ENCODE measurements around the gene NKAIN1.

The NKAIN1 gene

GRCh38 chr1:31231802-31232201 lies 7.9 kb downstream of the NKAIN1 start:
- no peak overlapping the region for H3K4me2 ChIP-seq (ENCODE audit: low read length)
- no peak overlapping the region for H3K4ac ChIP-seq (ENCODE audit: low read depth, low read length)
- H3K4me1 ChIP-seq (ENCODE audit: control insufficient read depth, low read depth, low read length), result peaks cover 4% of the 10 kb centered on the region
- H3K18ac ChIP-seq (ENCODE audit: low read length), result no peak overlapping the region
- no peak overlapping the region for H3K56ac ChIP-seq (ENCODE audit: low read length)
- no peak overlapping the region for H3K23ac ChIP-seq (ENCODE audit: low read length)
- DNase-seq, result no peak
- no peak overlapping the region for H3K27ac ChIP-seq (ENCODE audit: low read depth, low read length)
- H3K36me3 ChIP-seq (ENCODE audit: control insufficient read depth, insufficient read depth, low read length), result no peaks in the 10 kb centered on the region
- H4K8ac ChIP-seq (ENCODE audit: low read depth, low read length), result no peak overlapping the region
- no peak overlapping the region for H2BK5ac ChIP-seq (ENCODE audit: low read length)
- no peak overlapping the region for H2BK120ac ChIP-seq (ENCODE audit: low read depth, low read length)
- no CpG with 5 or more reads among the region's 5 CpGs for WGBS (ENCODE audit: extremely low coverage, insufficient coverage, low lambda C conversion rate)
- no peak overlapping the region for H2BK15ac ChIP-seq (replicated peaks; ENCODE audit: low read depth)
- no peak overlapping the region for H2AK5ac ChIP-seq (ENCODE audit: low read length)
- H3K4me3 ChIP-seq (ENCODE audit: low read length), result no peak overlapping the region
- no peak overlapping the region for H4K5ac ChIP-seq (ENCODE audit: low read length)
- H3K9ac ChIP-seq (ENCODE audit: low read length), result no peak overlapping the region
- H3K79me1 ChIP-seq (ENCODE audit: low read length), result peaks cover 1% of the 10 kb centered on the region
- no peaks in the 10 kb centered on the region for H3K79me2 ChIP-seq (ENCODE audit: control insufficient read depth, insufficient read depth, low read length)
- H3K27me3 ChIP-seq (ENCODE audit: insufficient read depth, low read length, poor library complexity), result no peaks in the 10 kb centered on the region

- peaks cover 4% of the 10 kb centered on the region for H3K4me1 ChIP-seq (ENCODE audit: control insufficient read depth, low read depth, low read length)
- no peak overlapping the region for H2AK5ac ChIP-seq (ENCODE audit: low read length)
- H3K9ac ChIP-seq (ENCODE audit: low read length), result no peak overlapping the region
- H4K8ac ChIP-seq (ENCODE audit: low read depth, low read length), result no peak overlapping the region
- H2BK5ac ChIP-seq (ENCODE audit: low read length), result no peak overlapping the region
- H3K27ac ChIP-seq (ENCODE audit: low read depth, low read length), result no peak overlapping the region
- H3K4me2 ChIP-seq (ENCODE audit: low read length), result no peak overlapping the region
- H3K23ac ChIP-seq (ENCODE audit: low read length), result no peak overlapping the region
- H3K4ac ChIP-seq (ENCODE audit: low read depth, low read length), result no peak overlapping the region
- H4K5ac ChIP-seq (ENCODE audit: low read length), result no peak overlapping the region
- H3K18ac ChIP-seq (ENCODE audit: low read length), result no peak overlapping the region
- no peak overlapping the region for H3K4me3 ChIP-seq (ENCODE audit: low read length)
- H2BK15ac ChIP-seq (replicated peaks; ENCODE audit: low read depth), result no peak overlapping the region
- H3K79me1 ChIP-seq (ENCODE audit: low read length), result no peaks in the 10 kb centered on the region
- no peaks in the 10 kb centered on the region for H3K79me2 ChIP-seq (ENCODE audit: control insufficient read depth, insufficient read depth, low read length)
- H3K56ac ChIP-seq (ENCODE audit: low read length), result no peak overlapping the region
- H3K36me3 ChIP-seq (ENCODE audit: control insufficient read depth, insufficient read depth, low read length), result no peaks in the 10 kb centered on the region
- H3K27me3 ChIP-seq (ENCODE audit: insufficient read depth, low read length, poor library complexity), result no peaks in the 10 kb centered on the region
- no peak overlapping the region for H2BK120ac ChIP-seq (ENCODE audit: low read depth, low read length)
- WGBS (ENCODE audit: extremely low coverage, insufficient coverage, low lambda C conversion rate), result no CpG with 5 or more reads among the region's 3 CpGs
- DNase-seq, result no peak
Observed at GRCh38 chr1:31230378-31230777, 9.3 kb downstream of the NKAIN1 start.

- no peak for DNase-seq
- no peak overlapping the region for H3K4me2 ChIP-seq (ENCODE audit: low read length)
- no peak overlapping the region for H2BK120ac ChIP-seq (ENCODE audit: low read depth, low read length)
- no peak overlapping the region for H3K27ac ChIP-seq (ENCODE audit: low read depth, low read length)
- H3K79me2 ChIP-seq (ENCODE audit: control insufficient read depth, insufficient read depth, low read length), result no peaks in the 10 kb centered on the region
- no peak overlapping the region for H3K4ac ChIP-seq (ENCODE audit: low read depth, low read length)
- no peaks in the 10 kb centered on the region for H3K36me3 ChIP-seq (ENCODE audit: control insufficient read depth, insufficient read depth, low read length)
- H4K8ac ChIP-seq (ENCODE audit: low read depth, low read length), result no peak overlapping the region
- H3K79me1 ChIP-seq (ENCODE audit: low read length), result no peaks in the 10 kb centered on the region
- no peaks in the 10 kb centered on the region for H3K4me1 ChIP-seq (ENCODE audit: control insufficient read depth, low read depth, low read length)
- no peak overlapping the region for H4K5ac ChIP-seq (ENCODE audit: low read length)
- no peak overlapping the region for H2BK5ac ChIP-seq (ENCODE audit: low read length)
- no peak overlapping the region for H3K18ac ChIP-seq (ENCODE audit: low read length)
- no peak overlapping the region for H3K9ac ChIP-seq (ENCODE audit: low read length)
- H3K23ac ChIP-seq (ENCODE audit: low read length), result no peak overlapping the region
- H3K27me3 ChIP-seq (ENCODE audit: insufficient read depth, low read length, poor library complexity), result no peaks in the 10 kb centered on the region
- H3K56ac ChIP-seq (ENCODE audit: low read length), result no peak overlapping the region
- no peak overlapping the region for H2BK15ac ChIP-seq (replicated peaks; ENCODE audit: low read depth)
- no peak overlapping the region for H3K4me3 ChIP-seq (ENCODE audit: low read length)
- H2AK5ac ChIP-seq (ENCODE audit: low read length), result no peak overlapping the region
Observed at GRCh38 chr1:31228986-31229385, 10.7 kb downstream of the NKAIN1 start.

- Histone ChIP-seq H3K4ac (ENCODE audit: low read depth, low read length) (no peak overlapping the region), H2BK15ac (replicated peaks; ENCODE audit: low read depth) (no peak overlapping the region), H4K5ac (ENCODE audit: low read length) (no peak overlapping the region), H3K23ac (ENCODE audit: low read length) (no peak overlapping the region), H3K4me2 (ENCODE audit: low read length) (no peak overlapping the region), H3K56ac (ENCODE audit: low read length) (no peak overlapping the region), H3K27ac (ENCODE audit: low read depth, low read length) (no peak overlapping the region), H3K18ac (ENCODE audit: low read length) (no peak overlapping the region), H3K36me3 (ENCODE audit: control insufficient read depth, insufficient read depth, low read length) (no peaks in the 10 kb centered on the region), H3K4me1 (ENCODE audit: control insufficient read depth, low read depth, low read length) (no peaks in the 10 kb centered on the region), H3K4me3 (ENCODE audit: low read length) (no peak overlapping the region), H4K8ac (ENCODE audit: low read depth, low read length) (no peak overlapping the region), H3K79me2 (ENCODE audit: control insufficient read depth, insufficient read depth, low read length) (no peaks in the 10 kb centered on the region), H2AK5ac (ENCODE audit: low read length) (no peak overlapping the region), H3K9ac (ENCODE audit: low read length) (no peak overlapping the region), H3K79me1 (ENCODE audit: low read length) (no peaks in the 10 kb centered on the region), H3K27me3 (ENCODE audit: insufficient read depth, low read length, poor library complexity) (no peaks in the 10 kb centered on the region), H2BK5ac (ENCODE audit: low read length) (no peak overlapping the region), H2BK120ac (ENCODE audit: low read depth, low read length) (no peak overlapping the region)
- peak; percentile 65 for DNase-seq
- WGBS (ENCODE audit: extremely low coverage, insufficient coverage, low lambda C conversion rate), result no CpG with 5 or more reads among the region's 5 CpGs
Observed at GRCh38 chr1:31227891-31228568, 11.7 kb downstream of the NKAIN1 start.

- Histone ChIP-seq H2BK15ac (replicated peaks; ENCODE audit: low read depth) (no peak overlapping the region), H3K18ac (ENCODE audit: low read length) (no peak overlapping the region), H3K27me3 (ENCODE audit: insufficient read depth, low read length, poor library complexity) (no peaks in the 10 kb centered on the region), H3K56ac (ENCODE audit: low read length) (no peak overlapping the region), H3K4me2 (ENCODE audit: low read length) (no peak overlapping the region), H2BK120ac (ENCODE audit: low read depth, low read length) (no peak overlapping the region), H3K79me2 (ENCODE audit: control insufficient read depth, insufficient read depth, low read length) (no peaks in the 10 kb centered on the region), H2BK5ac (ENCODE audit: low read length) (no peak overlapping the region), H3K79me1 (ENCODE audit: low read length) (no peaks in the 10 kb centered on the region), H3K27ac (ENCODE audit: low read depth, low read length) (no peak overlapping the region), H3K4me1 (ENCODE audit: control insufficient read depth, low read depth, low read length) (no peaks in the 10 kb centered on the region), H2AK5ac (ENCODE audit: low read length) (no peak overlapping the region), H3K4ac (ENCODE audit: low read depth, low read length) (no peak overlapping the region), H4K8ac (ENCODE audit: low read depth, low read length) (no peak overlapping the region), H4K5ac (ENCODE audit: low read length) (no peak overlapping the region), H3K36me3 (ENCODE audit: control insufficient read depth, insufficient read depth, low read length) (no peaks in the 10 kb centered on the region), H3K4me3 (ENCODE audit: low read length) (no peak overlapping the region), H3K23ac (ENCODE audit: low read length) (no peak overlapping the region), H3K9ac (ENCODE audit: low read length) (no peak overlapping the region)
- DNase-seq, result no peak
- WGBS (ENCODE audit: extremely low coverage, insufficient coverage, low lambda C conversion rate), result no CpG with 5 or more reads among the region's 9 CpGs
Observed at GRCh38 chr1:31224068-31224467, 15.6 kb downstream of the NKAIN1 start.

GRCh38 chr1:31222176-31222575 lies 17.5 kb downstream of the NKAIN1 start:
- Histone ChIP-seq H3K27ac (ENCODE audit: low read depth, low read length) (no peak overlapping the region), H3K4me1 (ENCODE audit: control insufficient read depth, low read depth, low read length) (no peaks in the 10 kb centered on the region), H2BK15ac (replicated peaks; ENCODE audit: low read depth) (no peak overlapping the region), H3K56ac (ENCODE audit: low read length) (no peak overlapping the region), H3K4me2 (ENCODE audit: low read length) (no peak overlapping the region), H4K5ac (ENCODE audit: low read length) (no peak overlapping the region), H3K4me3 (ENCODE audit: low read length) (no peak overlapping the region), H3K27me3 (ENCODE audit: insufficient read depth, low read length, poor library complexity) (no peaks in the 10 kb centered on the region), H2BK120ac (ENCODE audit: low read depth, low read length) (no peak overlapping the region), H2AK5ac (ENCODE audit: low read length) (no peak overlapping the region), H4K8ac (ENCODE audit: low read depth, low read length) (no peak overlapping the region), H3K79me2 (ENCODE audit: control insufficient read depth, insufficient read depth, low read length) (no peaks in the 10 kb centered on the region), H3K18ac (ENCODE audit: low read length) (no peak overlapping the region), H2BK5ac (ENCODE audit: low read length) (no peak overlapping the region), H3K79me1 (ENCODE audit: low read length) (no peaks in the 10 kb centered on the region), H3K36me3 (ENCODE audit: control insufficient read depth, insufficient read depth, low read length) (no peaks in the 10 kb centered on the region), H3K4ac (ENCODE audit: low read depth, low read length) (no peak overlapping the region), H3K9ac (ENCODE audit: low read length) (no peak overlapping the region), H3K23ac (ENCODE audit: low read length) (no peak overlapping the region)
- no peak for DNase-seq
- no CpG with 5 or more reads among the region's 3 CpGs for WGBS (ENCODE audit: extremely low coverage, insufficient coverage, low lambda C conversion rate)
